HG02884 (cell line): Measurements from ENCODE around the gene TRA2B.

Source experiments
- ATAC-seq: cut with Tn5 transposase; IDR thresholded peaks from one replicate; pipeline ENCODE4 v1.9.1; 2021; ENCODE audit warnings: mild to moderate bottlenecking, moderate library complexity; ENCODE audit not compliant: unreplicated experiment

TRA2B gene

GRCh38 chr3:185954366-185954723 is 16.5 kb upstream of the TRA2B start:
- ATAC-seq: no peak

- ATAC-seq: no peak
These were observed 12.9 kb upstream of the TRA2B start for GRCh38 chr3:185950728-185951127.

- ATAC-seq: no peak
These were observed 11.7 kb upstream of the TRA2B start for GRCh38 chr3:185949515-185949914.

DNA sequence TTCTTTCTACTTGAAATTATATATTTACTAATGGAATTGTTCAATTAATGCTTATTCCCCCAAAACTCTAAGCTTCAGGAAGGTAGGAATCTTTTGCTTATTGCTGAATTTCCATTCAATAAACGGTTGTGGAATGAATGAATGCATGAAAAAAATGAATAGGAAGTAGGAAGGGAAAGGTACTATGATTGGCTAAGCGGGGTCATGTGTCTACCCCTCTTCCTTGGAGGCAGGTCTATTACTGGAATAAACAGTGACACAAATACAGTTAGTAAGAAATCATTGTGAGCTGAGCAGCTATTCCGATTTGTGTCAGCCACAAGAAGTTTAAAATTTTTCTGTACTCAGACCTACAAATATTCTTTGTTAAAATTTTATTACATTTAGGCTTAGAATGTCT is 10.5 kb upstream of the TRA2B start:
- ATAC-seq: no peak

- no peak for ATAC-seq
These were observed 5.9 kb upstream of the TRA2B start for GRCh38 chr3:185943760-185944106.

DNA sequence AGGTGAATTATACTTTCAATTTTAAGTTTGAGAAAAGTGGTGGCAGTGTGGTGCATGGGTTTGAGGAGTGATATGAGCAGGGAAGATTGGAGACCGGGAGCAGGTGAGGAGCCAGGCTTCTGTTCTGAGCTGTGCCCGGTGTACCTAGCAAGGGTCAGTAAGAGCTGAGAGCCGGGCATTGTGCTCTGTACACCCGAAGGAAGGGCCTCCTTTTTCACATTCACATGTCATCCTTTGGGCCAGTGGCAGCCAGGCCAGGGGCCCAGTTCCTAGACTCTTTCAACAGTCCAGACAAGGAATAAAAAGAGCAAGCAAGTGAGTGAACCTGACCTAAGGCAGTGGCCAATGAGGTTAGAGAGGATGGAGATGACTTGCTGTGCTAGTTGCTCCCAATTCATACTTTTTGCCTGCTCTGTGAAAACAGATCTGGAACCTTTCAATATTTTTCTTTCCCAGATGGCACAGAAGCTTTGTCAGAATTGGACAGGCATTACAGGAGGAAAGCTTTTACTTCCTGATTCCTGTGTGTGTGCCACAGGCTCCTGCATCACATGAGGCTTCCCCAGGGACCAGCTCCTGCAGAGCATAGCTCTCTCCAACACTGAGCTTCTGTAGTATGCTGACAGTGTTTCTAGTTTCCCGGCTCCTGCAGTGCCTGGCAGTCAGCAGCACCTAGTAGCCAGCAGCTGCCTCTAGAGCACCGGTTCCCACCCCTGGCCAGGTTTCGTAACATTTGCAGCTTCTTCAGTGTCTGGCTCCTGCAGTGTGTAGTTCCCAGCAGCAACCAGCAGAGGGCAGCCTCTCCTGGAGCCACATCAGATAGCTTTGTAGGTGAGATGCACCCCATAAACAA is 5.3 kb upstream of the TRA2B start:
- peak; percentile 88 for ATAC-seq

- ATAC-seq: no peak
These were observed 4.6 kb upstream of the TRA2B start for GRCh38 chr3:185942396-185942795.

DNA sequence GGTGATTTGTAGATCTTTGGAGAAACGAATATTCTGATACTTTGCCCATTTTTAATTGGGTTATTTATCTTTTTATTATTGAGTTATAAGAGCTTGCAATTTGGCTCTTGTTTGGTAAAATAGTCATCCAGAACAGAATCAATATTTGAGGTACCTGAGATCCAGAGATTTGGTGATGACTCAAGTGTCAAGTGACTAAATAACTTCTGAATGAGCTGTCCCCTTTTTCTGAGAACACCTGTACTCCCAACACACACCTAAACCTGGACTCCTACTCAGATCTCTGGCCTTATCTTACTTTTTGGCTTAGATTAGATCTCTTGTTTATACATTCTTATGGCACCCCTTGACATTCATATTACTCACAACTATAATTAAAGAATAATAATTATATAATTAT is 3.1 kb upstream of the TRA2B start:
- ATAC-seq: no peak

GRCh38 chr3:185939721-185940120 is 1.9 kb upstream of the TRA2B start:
- no peak for ATAC-seq

- ATAC-seq: peak; percentile 38
These were observed 763 bp downstream of the TRA2B start for GRCh38 chr3:185936814-185937688.

DNA sequence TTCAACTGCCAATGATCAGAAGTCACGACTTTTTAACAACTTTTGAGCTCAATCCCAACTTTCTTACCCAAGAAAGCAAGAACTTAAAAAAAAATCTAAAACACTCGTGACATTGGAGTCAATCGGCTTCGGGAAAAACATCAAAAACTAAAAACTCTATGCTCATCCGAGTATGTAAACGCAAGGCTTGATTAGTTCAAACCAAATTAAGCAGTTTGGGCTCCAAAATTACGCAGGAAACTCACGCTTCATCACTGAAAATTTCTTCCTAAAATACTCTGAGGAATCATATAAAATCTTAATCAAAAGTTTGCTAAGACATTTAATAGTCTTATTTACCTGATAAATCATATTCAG is 1.6 kb downstream of the TRA2B start:
- no peak for ATAC-seq

DNA sequence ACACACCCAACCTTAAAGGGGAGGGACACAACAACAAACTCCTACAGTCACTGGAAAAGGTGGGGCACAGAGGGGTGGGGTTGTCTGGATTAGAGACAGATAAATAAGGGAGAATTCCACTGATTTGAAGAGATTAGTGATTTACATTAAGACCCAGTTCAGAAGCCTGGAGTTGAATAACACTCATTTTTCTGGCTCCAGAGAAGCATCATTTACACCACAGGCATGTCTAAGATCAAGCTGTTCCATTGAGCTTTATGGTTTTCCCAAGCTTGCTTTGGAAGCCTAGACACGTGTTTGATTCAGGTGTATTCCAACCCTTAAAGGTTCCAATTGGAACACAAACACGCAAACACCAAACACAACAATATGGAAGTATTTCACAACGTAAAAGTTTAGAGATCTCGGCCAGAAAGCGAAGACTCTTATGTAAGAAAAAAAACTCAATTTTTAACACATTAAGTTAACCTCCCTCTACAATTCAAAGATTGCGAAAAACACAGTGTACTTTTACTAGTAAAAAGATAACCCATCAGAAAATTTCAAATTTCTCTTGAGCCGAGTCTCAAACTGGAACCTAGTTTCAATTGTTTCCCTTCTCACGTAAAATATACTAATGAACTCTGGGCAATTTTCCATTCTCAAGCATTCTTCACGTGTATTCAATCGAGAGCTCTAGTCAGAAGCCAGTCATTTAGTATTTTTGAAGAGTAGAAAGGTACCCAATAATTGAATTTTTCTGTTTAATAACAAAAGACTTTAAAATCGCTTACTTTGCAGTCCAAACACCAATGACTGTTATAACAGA is 2.1 kb downstream of the TRA2B start:
- ATAC-seq: no peak

DNA sequence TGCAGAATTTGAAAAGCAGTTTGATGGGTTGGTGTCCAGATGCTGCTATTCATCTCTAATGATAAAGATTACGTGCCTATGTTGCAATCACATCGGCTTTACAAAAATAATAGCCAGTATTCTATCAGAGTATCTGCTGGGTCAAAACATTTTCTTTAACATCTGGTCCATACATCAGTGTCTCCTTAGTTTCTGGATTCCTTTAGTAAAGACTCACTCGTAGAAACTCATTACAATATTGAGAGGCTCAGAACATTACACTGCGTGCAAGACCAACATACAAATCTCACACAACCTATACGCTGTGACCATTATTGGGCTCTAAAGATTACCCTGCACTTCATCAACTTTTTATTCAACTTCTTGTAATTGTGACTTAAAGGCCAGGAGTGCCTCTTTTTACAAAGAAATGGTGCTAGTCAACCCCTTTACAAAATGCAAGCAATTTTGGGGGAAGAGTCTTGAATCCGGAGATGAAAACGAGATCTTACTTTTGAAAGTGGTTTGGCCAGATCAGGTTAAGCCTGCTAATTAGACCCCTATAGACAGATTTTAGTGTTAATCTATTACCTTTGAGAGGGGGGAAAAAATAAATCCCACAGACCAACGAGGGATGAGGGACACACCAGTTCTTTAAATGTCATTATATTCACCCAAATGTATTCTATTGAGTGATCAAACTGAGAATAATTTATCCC is 2.9 kb downstream of the TRA2B start:
- no peak for ATAC-seq

- no peak for ATAC-seq
These were observed 3.6 kb downstream of the TRA2B start for GRCh38 chr3:185934174-185934557.

GRCh38 chr3:185933374-185934173 is 4.2 kb downstream of the TRA2B start:
- ATAC-seq: no peak

- no peak for ATAC-seq
These were observed 5.8 kb downstream of the TRA2B start for GRCh38 chr3:185931777-185932612.

- no peak for ATAC-seq
These were observed 7.3 kb downstream of the TRA2B start for GRCh38 chr3:185930393-185931107.
